GM18867 (cell line): ENCODE data around the gene ADNP2.

Source experiments
- ATAC-seq: cut with Tn5 transposase; IDR thresholded peaks from one replicate; pipeline ENCODE4 v1.9.1; 2021; ENCODE audit warnings: mild to moderate bottlenecking, moderate library complexity; ENCODE audit not compliant: unreplicated experiment

Gene ADNP2, protein sequence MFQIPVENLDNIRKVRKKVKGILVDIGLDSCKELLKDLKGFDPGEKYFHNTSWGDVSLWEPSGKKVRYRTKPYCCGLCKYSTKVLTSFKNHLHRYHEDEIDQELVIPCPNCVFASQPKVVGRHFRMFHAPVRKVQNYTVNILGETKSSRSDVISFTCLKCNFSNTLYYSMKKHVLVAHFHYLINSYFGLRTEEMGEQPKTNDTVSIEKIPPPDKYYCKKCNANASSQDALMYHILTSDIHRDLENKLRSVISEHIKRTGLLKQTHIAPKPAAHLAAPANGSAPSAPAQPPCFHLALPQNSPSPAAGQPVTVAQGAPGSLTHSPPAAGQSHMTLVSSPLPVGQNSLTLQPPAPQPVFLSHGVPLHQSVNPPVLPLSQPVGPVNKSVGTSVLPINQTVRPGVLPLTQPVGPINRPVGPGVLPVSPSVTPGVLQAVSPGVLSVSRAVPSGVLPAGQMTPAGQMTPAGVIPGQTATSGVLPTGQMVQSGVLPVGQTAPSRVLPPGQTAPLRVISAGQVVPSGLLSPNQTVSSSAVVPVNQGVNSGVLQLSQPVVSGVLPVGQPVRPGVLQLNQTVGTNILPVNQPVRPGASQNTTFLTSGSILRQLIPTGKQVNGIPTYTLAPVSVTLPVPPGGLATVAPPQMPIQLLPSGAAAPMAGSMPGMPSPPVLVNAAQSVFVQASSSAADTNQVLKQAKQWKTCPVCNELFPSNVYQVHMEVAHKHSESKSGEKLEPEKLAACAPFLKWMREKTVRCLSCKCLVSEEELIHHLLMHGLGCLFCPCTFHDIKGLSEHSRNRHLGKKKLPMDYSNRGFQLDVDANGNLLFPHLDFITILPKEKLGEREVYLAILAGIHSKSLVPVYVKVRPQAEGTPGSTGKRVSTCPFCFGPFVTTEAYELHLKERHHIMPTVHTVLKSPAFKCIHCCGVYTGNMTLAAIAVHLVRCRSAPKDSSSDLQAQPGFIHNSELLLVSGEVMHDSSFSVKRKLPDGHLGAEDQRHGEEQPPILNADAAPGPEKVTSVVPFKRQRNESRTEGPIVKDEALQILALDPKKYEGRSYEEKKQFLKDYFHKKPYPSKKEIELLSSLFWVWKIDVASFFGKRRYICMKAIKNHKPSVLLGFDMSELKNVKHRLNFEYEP

DNA sequence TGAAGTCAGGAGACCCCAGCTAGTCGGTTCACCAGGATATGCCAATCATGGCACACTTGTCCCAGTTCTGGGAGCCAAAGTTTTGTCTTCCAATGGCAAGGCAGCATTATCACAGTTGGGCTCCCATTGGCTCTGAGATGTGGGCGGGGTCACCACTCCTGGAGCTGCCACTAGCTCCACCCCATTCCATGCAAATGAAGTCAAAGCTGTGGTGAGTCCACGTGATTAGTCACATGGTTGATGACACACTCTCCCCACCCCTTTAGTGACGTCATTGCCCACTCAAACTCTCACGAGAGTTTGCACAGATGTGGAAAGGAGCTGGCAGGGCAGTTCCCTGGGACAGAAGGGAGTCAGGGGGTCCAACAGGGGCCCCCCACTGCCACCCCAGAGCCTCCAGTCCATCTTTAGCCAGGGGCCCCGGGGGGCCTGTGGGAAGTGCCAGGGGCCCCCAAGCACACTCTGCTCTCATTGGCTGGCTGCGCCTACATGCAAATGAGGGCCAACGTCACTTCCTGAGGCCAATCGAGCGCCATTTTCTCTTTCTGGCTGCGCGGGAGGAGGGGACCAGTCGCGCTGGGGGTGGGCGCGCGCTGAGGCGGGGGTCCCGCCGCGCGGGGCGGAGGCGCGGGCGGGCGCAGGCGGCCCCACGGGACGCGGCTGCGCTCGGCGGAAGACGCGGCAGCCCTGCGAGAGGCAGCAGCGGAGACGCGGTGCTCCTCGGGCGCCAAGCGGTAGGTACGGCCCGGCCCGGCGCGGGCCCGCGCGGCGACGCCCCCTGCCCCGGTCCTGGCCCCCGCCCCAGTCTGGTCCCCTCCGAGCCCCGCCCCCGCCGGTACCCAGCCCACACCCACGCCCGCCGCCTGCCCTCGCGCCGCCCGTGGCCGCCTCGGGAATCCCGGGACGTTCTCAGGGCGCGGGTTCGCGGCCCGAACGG, at the start of gene ADNP2:
ADNP2 (plus strand) TSS at position 524 of the 937 bp plus-strand sequence. CDS start 8,281 bp downstream, outside the sequence.
- ATAC-seq = peak; percentile 72

DNA sequence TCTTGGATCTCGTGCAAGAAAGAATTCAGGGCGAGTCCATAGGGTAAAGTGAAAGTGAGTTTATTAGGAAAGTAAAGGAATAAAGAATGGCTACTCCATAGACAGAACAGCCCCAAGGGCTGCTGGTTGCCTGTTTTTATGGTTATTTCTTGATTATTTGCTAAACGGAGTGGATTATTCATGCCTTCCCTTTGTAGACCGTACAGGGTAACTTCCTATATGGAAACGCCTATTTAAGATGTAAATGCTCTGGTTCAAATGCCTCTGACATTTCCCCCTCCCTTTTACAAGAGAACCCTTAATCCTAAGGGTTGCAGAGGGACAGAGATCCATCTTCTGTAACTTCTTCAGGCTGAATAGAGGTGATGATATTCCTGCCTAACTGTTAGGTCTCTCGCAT, 49.1 kb upstream of the ADNP2 start:
- ATAC-seq = no peak

DNA sequence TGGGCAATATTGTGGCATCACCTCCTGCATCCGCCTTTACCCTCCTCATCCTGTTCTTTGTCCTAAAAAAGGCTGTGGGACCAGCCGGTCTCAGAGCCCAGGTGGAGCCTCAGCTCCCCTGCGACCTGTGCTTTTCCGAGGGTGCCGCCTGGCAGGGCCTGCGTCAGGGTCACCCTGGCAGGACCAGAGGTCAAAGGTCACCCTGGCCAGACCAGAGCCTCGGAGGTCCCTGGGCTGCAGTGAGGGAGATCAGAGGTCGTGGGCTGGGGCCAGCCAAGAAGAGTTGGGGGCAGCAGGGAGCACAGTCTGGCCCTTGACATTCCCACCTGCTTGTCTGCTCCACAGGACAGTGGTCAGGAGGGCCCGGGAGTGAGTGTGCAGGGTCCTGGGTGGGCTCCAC, 43.4 kb upstream of the ADNP2 start:
- ATAC-seq = no peak

DNA sequence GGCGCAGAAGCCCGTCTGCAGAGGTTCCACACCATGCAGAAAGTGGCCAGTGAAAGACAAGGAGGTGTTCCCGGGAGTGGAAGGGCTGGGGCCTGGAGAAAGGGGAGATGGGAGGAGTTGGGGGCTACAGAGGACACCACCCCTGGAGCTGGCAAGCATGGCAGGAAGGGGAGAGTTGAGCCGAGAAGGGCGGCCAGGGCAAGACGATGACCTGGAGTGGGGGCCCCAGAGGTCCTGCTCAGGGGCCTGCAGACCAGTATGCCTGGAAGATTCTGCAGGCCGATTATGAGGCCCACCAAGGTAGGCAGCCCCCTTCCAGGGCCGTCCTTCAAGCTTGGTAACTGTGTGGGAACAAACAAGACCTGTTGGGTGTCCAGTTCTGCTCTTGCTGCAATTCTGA, 41.7 kb upstream of the ADNP2 start:
- no peak for ATAC-seq

DNA sequence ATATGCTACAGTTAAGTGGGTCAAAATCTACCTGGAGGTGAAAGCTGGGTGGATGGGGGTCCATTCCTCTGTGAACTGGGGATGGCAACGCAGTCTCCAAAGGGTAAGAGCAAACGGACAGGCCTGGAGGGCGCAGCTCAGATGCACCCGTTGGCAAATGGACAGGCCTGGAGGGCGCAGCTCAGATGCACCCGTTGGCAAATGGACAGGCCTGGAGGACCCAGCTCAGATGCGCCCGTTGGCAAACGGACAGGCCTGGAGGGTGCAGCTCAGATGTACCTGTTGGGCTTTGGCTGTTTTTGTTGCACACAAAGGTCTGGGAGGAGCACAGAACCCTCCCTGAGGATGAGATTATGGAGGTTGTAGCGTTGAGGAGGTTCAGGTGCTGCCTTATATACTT, 41.2 kb upstream of the ADNP2 start:
- ATAC-seq = no peak

DNA sequence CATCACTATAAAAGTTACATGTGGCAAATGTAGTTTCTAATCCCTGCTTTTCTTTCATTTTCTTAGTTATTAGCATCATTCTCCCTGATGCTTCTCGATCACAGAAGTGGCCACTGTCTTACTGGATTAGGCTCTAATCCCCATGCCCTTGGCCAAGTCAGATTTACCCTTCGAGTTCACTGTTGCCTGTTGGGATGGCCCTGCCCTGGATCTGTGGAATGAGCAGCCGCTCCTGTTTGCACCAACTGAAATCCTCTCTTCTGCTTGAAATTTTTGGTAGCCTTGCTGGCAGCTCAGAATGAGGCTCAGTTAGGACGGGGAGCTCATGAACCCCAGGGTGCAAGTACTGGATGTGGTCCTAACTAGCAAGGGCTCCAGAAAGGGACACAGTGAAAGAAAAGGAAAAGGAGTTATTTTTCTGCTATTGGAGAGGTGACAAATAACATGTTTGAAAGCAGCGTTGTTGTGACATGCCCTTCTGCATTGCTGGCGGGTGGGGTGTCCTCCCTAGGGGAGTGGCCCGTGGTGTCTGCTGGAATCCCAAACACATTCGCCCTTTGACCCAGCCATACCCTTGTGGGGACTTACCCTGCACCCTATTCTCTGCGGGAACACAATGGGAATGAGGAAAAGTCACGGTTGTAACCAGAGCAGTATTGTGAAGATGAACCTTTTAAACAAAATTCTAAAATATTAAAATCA, 40.3 kb upstream of the ADNP2 start:
- ATAC-seq = no peak

DNA sequence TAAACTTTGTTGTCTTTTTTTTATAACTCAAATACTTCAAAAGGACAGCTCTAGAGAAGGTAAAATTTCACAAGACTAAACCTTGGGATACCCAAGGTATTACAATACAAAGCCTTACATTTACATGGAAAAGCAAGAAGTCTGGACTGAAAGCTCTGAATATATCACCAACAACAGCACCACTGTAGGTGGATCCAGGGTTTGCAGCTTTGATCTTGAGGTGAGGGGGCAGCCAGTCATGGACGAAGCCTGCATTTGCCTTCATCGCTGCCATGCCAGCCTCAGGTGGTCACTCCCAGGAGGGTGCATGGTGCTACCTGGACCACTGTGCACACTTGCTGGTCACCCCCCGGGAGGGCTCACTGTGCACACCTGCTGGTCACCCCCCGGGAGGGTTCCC, 38.2 kb upstream of the ADNP2 start:
- ATAC-seq = no peak

DNA sequence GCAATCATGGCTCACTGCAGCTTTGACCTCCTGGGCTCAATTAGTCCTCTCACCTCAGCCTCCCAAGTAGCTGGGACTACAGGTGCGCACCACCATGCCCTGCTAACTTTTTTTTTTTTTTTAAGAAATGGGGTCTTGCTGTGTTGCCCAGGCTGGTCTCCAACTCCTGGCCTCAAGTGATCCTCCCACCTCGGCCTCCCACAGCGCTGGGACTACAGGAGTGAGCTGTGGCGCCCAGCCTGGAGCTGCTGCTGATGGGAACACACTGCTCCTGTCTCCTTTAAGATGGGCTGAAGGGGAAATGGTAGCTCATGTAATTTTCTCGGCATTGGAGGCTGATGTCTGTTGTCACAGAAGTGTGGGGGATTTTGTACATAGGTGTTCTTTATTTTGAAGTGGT, 34.9 kb upstream of the ADNP2 start:
- ATAC-seq = no peak

DNA sequence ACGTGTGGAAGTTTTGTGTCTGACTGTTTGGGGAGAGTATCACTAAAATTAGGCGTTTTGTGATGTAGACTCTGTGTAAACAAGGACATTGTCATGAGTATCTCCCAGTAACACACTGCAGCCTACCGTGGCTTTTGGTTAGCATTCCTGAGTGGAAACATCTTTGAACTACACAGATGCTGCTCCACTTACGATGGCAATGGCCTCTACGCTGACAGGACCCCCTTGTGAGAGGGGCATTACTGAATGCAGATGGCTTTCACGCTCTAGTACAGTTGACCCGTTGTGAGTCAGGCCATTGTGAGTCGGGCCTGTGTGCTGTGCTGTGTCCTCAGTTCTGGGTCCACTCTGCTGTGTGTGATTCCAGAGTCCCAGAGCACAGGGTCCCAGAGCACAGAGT, 34.4 kb upstream of the ADNP2 start:
- ATAC-seq = no peak

DNA sequence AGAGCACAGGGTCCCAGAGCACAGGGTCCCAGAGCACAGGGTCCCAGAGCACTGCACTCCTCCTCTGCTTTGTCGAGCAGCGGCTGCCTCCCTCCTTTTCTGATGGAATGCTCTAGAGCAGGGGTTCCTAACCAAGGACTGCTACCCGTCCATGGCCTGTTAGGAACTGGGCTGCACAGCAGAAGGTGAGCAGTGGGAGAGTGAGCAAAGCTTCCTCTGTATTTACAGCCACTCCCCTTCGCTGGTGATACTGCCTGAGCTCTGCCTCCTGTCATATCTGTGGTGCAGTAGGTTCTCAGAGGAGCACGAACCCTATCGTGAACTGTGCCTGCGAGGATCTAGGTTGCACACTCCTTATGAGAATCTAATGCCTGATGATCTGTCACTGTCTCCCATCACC, 33.1 kb upstream of the ADNP2 start:
- ATAC-seq = no peak

DNA sequence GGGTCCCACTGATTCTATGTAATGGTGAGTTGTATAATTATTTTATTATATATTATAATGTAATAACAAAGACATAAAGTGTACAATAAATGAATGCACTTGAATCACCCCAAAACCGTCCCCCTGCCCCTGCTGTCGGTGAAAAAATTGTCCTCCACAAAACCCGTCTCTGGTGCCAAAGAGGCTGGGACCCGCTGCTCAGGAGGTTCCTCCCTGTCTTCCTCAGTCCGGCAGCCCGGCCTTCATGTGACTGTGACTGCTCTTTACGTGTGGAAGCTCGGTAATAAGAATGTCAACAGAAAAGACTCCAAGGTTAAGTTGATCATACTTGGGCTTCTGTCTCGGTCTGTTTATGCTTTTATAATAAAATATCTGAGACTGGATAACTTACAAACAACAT, 32.7 kb upstream of the ADNP2 start:
- no peak for ATAC-seq

DNA sequence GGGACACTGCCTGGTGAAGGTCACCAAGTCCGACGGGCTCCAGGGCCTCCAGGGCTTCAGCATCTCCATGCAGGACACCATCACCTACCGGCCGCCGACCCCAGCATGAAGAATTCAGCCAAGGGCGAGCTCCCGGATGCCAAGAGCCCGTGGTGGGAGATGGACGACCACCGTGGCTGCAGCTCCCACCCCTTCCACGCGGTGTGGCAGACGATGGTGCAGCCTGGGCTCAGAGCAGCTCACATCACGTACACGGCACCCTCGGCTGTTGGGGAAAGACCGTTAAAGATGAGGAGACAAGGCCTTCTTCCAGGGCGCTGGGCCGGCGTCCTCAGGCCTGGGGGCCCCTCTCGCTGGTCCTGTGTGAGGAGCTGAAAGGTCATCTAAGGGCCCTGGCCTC, 31.2 kb upstream of the ADNP2 start:
- no peak for ATAC-seq

DNA sequence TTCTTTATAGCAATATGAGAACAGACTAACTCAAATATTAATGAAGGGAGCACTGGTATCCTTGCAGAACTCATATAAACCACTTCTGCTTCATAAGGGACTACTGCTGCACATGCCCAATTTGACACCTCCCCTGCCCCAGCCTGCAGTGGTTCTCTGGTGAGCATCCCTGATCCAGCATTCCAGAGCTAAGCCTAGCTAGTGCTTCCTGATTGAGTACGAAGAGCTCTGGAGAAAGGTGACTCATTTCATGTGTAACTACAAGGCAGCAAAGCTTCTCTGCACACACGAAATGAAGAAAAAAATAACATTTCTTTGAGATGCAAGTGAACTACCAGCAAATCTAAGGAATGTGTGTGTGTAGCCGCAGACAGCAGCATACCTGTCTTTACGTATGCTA, 22.8 kb upstream of the ADNP2 start:
- ATAC-seq = no peak

DNA sequence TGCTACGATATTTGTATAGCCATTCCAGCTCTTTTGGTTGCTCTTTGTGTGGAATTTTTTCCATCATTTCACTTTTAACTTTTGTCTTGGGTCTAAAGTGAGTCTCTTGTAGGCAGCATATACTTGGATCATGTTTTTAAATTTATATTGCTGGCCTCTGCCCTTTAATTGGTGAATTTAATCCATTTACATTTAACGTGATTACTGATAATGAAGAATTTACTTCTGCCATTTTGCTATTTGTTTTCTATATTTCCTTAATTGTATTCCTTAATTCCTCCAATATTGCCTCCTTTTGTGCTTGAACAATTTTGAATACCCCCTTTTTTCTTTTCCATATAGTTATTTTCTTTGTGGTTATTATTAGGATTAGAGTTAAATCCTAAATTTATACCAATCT, 21.0 kb upstream of the ADNP2 start:
- no peak for ATAC-seq

DNA sequence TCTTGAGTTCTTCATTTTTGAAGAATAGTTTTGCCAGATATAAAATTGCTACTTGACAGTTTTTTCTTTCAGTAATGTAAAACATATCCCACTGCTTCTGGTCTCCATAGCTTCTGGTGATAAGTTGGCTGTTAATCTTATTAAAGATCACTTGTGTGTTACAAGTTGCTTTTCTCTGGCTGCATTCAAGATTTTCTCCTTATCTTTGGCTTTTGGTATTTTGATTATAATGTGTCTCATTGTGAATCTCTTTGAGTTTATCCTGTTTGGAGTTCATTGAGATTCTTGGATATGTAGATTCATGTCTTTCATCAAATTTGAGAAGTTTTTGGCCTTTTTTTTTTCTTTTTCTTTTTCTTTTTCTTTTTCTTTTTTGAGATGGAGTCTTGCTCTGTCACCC, 20.2 kb upstream of the ADNP2 start:
- ATAC-seq = no peak

DNA sequence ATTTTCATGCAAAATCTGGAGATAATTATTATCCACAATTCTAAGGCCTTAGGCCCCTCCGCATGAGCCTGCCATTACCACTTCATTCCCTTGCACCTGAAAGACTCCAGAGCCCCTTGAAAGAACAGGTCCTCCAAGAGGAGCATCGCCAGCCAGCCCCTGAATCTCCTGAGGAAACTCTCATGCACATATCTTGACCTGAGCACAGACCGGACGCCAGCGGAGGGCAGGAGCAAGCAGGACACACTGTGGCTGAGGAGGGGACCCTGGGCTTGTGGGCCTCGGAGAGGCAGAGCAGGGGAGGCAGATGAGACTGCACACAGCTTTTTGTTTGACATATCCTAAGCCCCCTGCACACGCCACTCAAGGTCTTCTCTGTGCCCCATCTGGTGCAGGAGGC, 13.6 kb upstream of the ADNP2 start:
- no peak for ATAC-seq

DNA sequence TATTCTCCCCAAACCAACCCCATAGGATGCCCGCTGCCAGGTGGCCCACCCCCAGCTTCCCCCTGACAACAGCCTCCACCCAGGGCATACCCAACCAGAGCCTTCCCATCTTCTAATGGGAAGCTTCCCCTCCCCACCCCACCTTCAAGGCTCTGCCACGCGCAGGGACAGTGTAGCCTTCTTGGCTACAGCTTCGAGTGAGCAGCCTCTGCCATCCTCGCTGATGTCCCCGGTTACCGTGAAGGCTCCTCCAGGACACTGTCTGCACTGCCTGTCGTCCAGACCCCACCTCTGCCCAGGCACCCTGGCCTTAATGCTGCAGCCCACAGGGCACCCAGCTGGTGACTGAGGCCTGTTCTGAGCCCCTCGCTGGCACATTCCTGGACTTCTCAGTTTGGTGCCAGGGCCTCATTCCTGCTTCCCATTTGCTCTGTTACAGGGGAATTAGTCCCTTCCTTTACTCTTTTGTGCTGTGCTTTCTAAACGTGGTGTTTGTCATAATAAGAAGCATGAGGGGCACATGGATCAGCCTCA, 13.0 kb upstream of the ADNP2 start:
- ATAC-seq = no peak

DNA sequence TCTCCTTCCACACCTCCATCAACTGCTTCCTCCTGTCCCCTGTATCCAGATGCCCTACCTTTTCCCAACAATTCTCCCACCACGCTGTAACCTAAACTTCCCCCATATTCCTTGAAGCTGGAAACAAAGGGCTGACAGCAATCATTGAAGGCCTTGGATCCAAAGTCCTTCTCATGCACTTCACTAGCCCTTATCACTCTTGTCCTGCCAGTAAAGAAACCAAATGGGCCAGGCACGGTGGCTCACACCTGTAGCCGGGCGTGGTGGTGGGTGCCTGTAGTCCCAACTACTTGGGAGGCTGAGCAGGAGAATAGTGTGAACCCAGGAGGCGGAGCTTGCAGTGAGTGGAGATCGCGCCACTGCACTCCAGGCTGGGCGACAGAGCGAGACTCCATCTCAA, 11.9 kb upstream of the ADNP2 start:
- ATAC-seq = no peak

DNA sequence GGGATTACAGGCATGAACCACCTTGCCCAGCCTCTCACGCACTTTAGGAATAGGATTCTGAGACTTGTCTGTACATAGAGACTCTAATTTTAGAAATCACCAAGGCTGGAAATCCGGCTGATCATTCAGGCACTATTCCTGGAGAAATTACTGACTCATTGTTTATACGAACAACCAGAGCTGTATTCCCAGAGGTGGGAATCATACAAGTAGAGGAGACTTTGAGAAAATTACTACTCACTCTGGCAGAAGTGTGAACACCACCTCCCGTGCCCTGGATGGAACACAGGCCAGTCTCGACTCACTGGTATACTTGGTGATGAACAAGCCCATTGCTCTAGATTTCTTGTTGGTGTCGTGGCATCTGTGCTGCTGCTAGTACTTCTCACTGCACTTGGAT, 5.8 kb upstream of the ADNP2 start:
- ATAC-seq = no peak

DNA sequence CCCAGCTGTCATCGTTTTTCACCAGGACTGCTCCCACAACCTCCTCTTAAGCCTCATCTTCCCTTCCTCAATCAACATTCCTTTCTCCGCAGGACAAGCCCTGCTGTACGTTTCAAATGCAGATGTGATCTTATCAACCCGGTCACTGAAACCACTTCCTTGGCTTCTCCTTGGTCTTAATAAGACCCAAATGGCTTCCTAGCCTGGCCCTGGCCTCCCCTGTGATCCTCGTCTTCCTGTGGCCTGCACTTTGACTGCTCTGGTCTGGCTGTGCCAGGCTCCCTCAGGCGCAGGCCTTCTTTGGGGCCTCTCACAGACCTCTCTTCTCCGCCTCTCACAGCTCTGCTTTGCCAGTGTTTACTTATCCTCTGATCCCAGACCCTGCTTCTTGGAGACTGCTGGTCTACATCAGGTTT, 4.7 kb upstream of the ADNP2 start:
- ATAC-seq = no peak
